HEK293T (cell line): Measurements from ENCODE around the gene ZNF33B.

Experiments used
- ARNT ChIP-seq: fragments of 450-650 bp; IDR thresholded peaks from 2 replicates; pipeline ENCODE4 v1.6.1; 2017; ENCODE audit warnings: mild to moderate bottlenecking
- BHLHE40 ChIP-seq: fragments of 450-650 bp; IDR thresholded peaks from 2 replicates; pipeline ENCODE4 v1.6.1; 2016; ENCODE audit warnings: mild to moderate bottlenecking, moderate library complexity, borderline replicate concordance
- CTBP1 ChIP-seq: fragments of 450-650 bp; IDR thresholded peaks from 2 replicates; pipeline ENCODE4 v1.6.1; 2016; ENCODE audit warnings: borderline replicate concordance
- ELF4 ChIP-seq: fragments of 450-650 bp; IDR thresholded peaks from 2 replicates; pipeline ENCODE4 v1.6.1; 2017; ENCODE audit warnings: antibody characterized with exemption
- FOXA1 ChIP-seq: fragments of 450-650 bp; IDR thresholded peaks from 2 replicates; pipeline ENCODE4 v1.6.1; 2016; ENCODE audit warnings: mild to moderate bottlenecking
- FOXK2 ChIP-seq: fragments of 450-650 bp; IDR thresholded peaks from 2 replicates; pipeline ENCODE4 v1.6.1; 2016; ENCODE audit warnings: mild to moderate bottlenecking
- HDGF ChIP-seq: fragments of 450-650 bp; IDR thresholded peaks from 2 replicates; pipeline ENCODE4 v1.6.1; 2017; ENCODE audit warnings: antibody characterized with exemption, borderline replicate concordance
- L3MBTL2 ChIP-seq: fragments of 450-650 bp; conservative IDR thresholded peaks from 2 replicates; pipeline ENCODE4 v1.6.1; 2016; ENCODE audit warnings: mild to moderate bottlenecking
- LEF1 ChIP-seq: fragments of 450-650 bp; IDR thresholded peaks from 2 replicates; pipeline ENCODE4 v1.6.1; 2017; ENCODE audit warnings: mild to moderate bottlenecking, borderline replicate concordance
- SP1 ChIP-seq: fragments of 450-650 bp; IDR thresholded peaks from 2 replicates; pipeline ENCODE4 v1.6.1; 2017
- SUZ12 ChIP-seq: fragments of 450-650 bp; IDR thresholded peaks from 2 replicates; pipeline ENCODE4 v1.6.1; 2016; ENCODE audit warnings: mild to moderate bottlenecking
- TARDBP ChIP-seq: fragments of 450-650 bp; IDR thresholded peaks from 2 replicates; pipeline ENCODE4 v1.6.1; 2016
- TF ChIP-seq, protein P1 (sequence below): fragments of 450-650 bp; IDR thresholded peaks from 2 replicates; pipeline ENCODE4 v1.6.1; 2016

DNA sequence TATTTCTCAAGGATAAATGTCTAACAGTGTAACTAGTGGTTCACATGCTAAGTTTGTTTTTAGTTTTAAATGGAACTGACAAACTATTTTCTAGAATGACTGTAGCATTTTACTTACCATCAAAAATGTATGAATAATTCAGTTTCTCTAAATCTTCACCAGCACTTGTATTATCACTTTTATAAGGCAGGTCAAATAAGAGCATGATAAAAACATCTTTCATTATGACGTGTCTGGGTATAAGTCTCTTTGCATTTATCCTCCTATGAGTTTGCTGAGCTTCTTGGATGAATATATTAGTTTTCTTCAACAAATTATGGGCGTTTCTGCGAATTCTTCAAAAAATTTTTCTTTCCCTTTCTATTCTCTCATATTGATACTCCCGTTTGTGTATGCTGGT is 19.9 kb downstream of the ZNF33B start:
- no peak for TF ChIP-seq BHLHE40
- TF ChIP-seq TARDBP, result no peak
- no peak for TF ChIP-seq FOXK2
- no peak for TF ChIP-seq HDGF
- no peak for TF ChIP-seq CTBP1
- TF ChIP-seq LEF1, result no peak
- TF ChIP-seq ARNT, result no peak
- no peak for TF ChIP-seq SP1
- TF ChIP-seq ELF4, result no peak
- TF ChIP-seq, protein P1, sequence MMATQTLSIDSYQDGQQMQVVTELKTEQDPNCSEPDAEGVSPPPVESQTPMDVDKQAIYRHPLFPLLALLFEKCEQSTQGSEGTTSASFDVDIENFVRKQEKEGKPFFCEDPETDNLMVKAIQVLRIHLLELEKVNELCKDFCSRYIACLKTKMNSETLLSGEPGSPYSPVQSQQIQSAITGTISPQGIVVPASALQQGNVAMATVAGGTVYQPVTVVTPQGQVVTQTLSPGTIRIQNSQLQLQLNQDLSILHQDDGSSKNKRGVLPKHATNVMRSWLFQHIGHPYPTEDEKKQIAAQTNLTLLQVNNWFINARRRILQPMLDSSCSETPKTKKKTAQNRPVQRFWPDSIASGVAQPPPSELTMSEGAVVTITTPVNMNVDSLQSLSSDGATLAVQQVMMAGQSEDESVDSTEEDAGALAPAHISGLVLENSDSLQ, result no peak
- no peak for TF ChIP-seq FOXA1
- no peak for TF ChIP-seq SUZ12
- TF ChIP-seq L3MBTL2, result no peak
